Fibroblast of pulmonary artery (primary cell): ENCODE data around the gene FRMD4A.
A peak's percentile ranks its signal among the peaks of the same experiment; 100 is the strongest.

ENCODE experiments used
- DNase-seq: peaks from one replicate; pipeline ENCODE4 v3.0.0-alpha.2; 2010; ENCODE audit warnings: low read depth
- H3K4me3 ChIP-seq: replicated peaks from 2 replicates; pipeline ENCODE4 v1.5.1; 2011; ENCODE audit warnings: low read depth, mild to moderate bottlenecking, control low read depth, low read length, moderate library complexity
- TF ChIP-seq, protein P1 (sequence below): IDR thresholded peaks from 2 replicates; pipeline ENCODE4 v1.5.1; 2011; ENCODE audit warnings: mild to moderate bottlenecking, control low read depth, low read length, inconsistent platforms; ENCODE audit errors: missing control alignments

Gene FRMD4A

DNA sequence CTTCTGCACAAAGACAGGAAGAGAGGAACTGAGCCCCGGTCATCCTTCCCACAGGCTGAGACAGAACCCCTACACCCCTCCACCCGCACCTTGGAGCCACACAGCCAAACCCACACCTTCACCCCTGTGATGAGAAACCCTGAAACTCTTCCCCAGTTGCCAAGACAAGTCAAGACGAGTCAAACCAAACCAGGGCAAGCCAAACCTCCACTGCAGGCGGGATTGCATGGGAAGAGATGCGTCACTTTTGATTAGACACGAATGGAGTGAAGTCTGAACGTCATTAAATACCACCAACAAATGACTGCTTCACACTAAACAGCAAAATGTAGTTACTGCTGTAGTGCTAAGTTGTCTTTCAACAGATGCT, 670.2 kb downstream of the FRMD4A start:
- DNase-seq, result no peak

GRCh38 chr10:13659887-13660550, 670.7 kb downstream of the FRMD4A start:
- H3K4me3 ChIP-seq, result no peak overlapping the region
- peak; percentile 71 for DNase-seq
- TF ChIP-seq, protein P1, sequence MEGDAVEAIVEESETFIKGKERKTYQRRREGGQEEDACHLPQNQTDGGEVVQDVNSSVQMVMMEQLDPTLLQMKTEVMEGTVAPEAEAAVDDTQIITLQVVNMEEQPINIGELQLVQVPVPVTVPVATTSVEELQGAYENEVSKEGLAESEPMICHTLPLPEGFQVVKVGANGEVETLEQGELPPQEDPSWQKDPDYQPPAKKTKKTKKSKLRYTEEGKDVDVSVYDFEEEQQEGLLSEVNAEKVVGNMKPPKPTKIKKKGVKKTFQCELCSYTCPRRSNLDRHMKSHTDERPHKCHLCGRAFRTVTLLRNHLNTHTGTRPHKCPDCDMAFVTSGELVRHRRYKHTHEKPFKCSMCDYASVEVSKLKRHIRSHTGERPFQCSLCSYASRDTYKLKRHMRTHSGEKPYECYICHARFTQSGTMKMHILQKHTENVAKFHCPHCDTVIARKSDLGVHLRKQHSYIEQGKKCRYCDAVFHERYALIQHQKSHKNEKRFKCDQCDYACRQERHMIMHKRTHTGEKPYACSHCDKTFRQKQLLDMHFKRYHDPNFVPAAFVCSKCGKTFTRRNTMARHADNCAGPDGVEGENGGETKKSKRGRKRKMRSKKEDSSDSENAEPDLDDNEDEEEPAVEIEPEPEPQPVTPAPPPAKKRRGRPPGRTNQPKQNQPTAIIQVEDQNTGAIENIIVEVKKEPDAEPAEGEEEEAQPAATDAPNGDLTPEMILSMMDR, result peak; percentile 84

More for the DNA sequence above, 670.2 kb downstream of the FRMD4A start:
- TF ChIP-seq, protein P1, result no peak
- H3K4me3 ChIP-seq, result no peak overlapping the region

- no peak for DNase-seq
- TF ChIP-seq, protein P1, result no peak
- H3K4me3 ChIP-seq, result no peak overlapping the region
Observed at GRCh38 chr10:13658871-13659685, 671.6 kb downstream of the FRMD4A start.

GRCh38 chr10:13658264-13658663, 672.5 kb downstream of the FRMD4A start:
- no peak for DNase-seq
- TF ChIP-seq, protein P1, result no peak
- no peak overlapping the region for H3K4me3 ChIP-seq

- TF ChIP-seq, protein P1, result no peak
- H3K4me3 ChIP-seq, result no peak overlapping the region
- DNase-seq, result no peak
Observed at GRCh38 chr10:13657101-13657680, 673.5 kb downstream of the FRMD4A start.

- DNase-seq, result no peak
- no peak overlapping the region for H3K4me3 ChIP-seq
- TF ChIP-seq, protein P1, result no peak
Observed at GRCh38 chr10:13656337-13657100, 674.2 kb downstream of the FRMD4A start.
